ENCODE results near the gene PHF23.

GRCh38 chr17:7281074-7281952, 42.1 kb upstream of the PHF23 start, which contains the start of gene SLC2A4:
- TF ChIP-seq POLR2A (IDR thresholded peaks at IDR 0.05) (no peak), CTCF (IDR thresholded peaks at IDR 0.05) (no peak)

All from thyroid gland (tissue), 4 donors.